ENCODE data around the gene BANF1. TPM values are rescaled to one million over a fixed set of nuclear protein-coding genes. Genes with fewer than 3 reads are reported as not detected.

The BANF1 gene
- total and polyA plus RNA-seq, 9 of the 15 experiments (the other 6 are each of a cell fraction or from before 2014, with no cell fraction given) = 108 to 651 (median 263) TPM

- TF ChIP-seq CEBPZ (IDR thresholded peaks at IDR 0.05; ENCODE audit: borderline replicate concordance, low read depth, low read length) (no peak), ZNF511 (CRISPR knock-in tag; IDR thresholded peaks at IDR 0.05) (no peak), PKNOX1 (IDR thresholded peaks at IDR 0.05) (no peak), SNIP1 (IDR thresholded peaks at IDR 0.05; ENCODE audit: low read depth) (no peak), IRF2 (CRISPR knock-in tag; IDR thresholded peaks at IDR 0.05) (no peak), ZNF551 (CRISPR knock-in tag; IDR thresholded peaks at IDR 0.05) (no peak), RBM22 (IDR thresholded peaks at IDR 0.05; ENCODE audit: low read depth, low read length, poor library complexity, severe bottlenecking) (no peak), HDAC2 (IDR thresholded peaks at IDR 0.05) (no peak), HNRNPK (IDR thresholded peaks at IDR 0.05; ENCODE audit: low read depth, low read length, poor library complexity, severe bottlenecking) (no peak), ZNF507 (tag; conservative IDR thresholded peaks at IDR 0.05) (no peak), FOXP4 (CRISPR knock-in tag; IDR thresholded peaks at IDR 0.05; ENCODE audit: borderline replicate concordance) (no peak), CBX2 (IDR thresholded peaks at IDR 0.05; ENCODE audit: insufficient read depth, low read length, poor library complexity, severe bottlenecking) (no peak), C11orf30 (IDR thresholded peaks at IDR 0.05; ENCODE audit: low read depth) (no peak)
Observed at GRCh38 chr11:66047541-66048365, 45.5 kb downstream of the BANF1 start (continued).
